Neutrophil (primary cell): ENCODE data around the gene LAPTM4A.

ENCODE experiments used
- H3K27ac ChIP-seq: fragments of 200-600 bp; sonication (generic); 2 replicates; pipeline ENCODE4 v1.5.1; 2016; ENCODE audit warnings: mild to moderate bottlenecking, moderate library complexity
- H3K27me3 ChIP-seq: fragments of 200-600 bp; sonication (generic); 2 replicates; pipeline ENCODE4 v1.6.0; 2016; ENCODE audit warnings: mild to moderate bottlenecking
- H3K36me3 ChIP-seq: fragments of 200-600 bp; sonication (generic); 2 replicates; pipeline ENCODE4 v1.5.1; 2017
- H3K4me1 ChIP-seq, 2 experiments: fragments of 200-600 bp in 1 of 2; sonication (generic) in 1 of 2; 1 replicate in 1 of 2; 2 replicates in 1 of 2; pipeline versions ENCODE4 v1.5.1 to v1.6.1; 2013 to 2016; ENCODE audit warnings: low read depth in 1 of 2, low read length in 1 of 2, mild to moderate bottlenecking in 1 of 2, moderate library complexity in 1 of 2; ENCODE audit not compliant: control insufficient read depth in 1 of 2, insufficient read depth in 1 of 2
- H3K4me3 ChIP-seq, 2 experiments: fragments of 200-600 bp in 1 of 2; sonication (generic) in 1 of 2; 1 replicate in 1 of 2; 2 replicates in 1 of 2; pipeline ENCODE4 v1.5.1; 2013 to 2016; ENCODE audit warnings: low read depth in 1 of 2, low read length in 1 of 2, mild to moderate bottlenecking in 1 of 2, moderate library complexity in 1 of 2
- H3K9me3 ChIP-seq: fragments of 200-600 bp; sonication (generic); 2 replicates; pipeline ENCODE4 v1.5.1; 2016
- CTCF ChIP-seq: fragments of 200-600 bp; sonication (generic); IDR thresholded peaks from 2 replicates; pipeline ENCODE4 v1.5.1; 2016; ENCODE audit warnings: antibody characterized with exemption

The LAPTM4A gene

GRCh38 chr2:20027260-20027677 lies 24.2 kb downstream of the LAPTM4A start:
- no peak for TF ChIP-seq CTCF
- Histone ChIP-seq H3K27me3 (no peaks in the 10 kb centered on the region), H3K4me3 (no peak overlapping the region), H3K4me1 (no peaks in the 10 kb centered on the region), H3K36me3 (peaks cover 47% of the 10 kb centered on the region), H3K27ac (no peak overlapping the region), H3K9me3 (no peaks in the 10 kb centered on the region)

DNA sequence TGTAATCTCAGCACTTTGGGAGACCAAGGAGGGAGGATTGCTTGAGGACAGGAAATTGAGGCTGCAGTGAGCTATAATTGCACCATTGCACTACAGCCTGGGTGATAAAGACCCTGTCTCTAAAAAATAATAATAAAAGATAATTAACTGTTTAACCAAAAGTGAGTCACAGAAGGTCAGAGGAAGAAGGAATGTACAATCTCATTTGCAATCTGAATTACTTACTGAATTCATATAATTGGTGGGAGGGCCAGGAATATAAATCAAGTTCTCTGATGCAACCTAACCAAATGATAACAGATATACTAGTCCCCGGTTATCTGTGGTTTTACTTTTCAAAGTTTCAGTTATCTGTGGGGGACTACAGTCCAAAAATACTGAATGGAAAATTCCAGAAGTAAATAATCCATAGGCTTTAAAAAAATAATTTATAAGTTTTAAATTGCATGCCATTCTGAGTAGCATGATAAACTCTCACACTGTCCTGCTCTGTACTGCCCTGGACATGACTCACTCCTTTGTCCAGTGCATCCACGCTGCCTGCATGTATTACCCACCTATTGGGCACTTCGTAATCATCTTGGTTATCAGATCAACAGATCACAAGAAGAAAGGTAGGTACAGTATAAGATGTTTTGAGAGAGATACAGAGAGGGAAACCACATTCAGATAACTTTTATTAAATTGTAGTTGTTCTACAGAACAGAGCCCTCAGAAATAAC lies 26.2 kb downstream of the LAPTM4A start:
- Histone ChIP-seq H3K27ac (no peak overlapping the region), H3K4me3 (no peak overlapping the region), H3K36me3 (peaks cover 29% of the 10 kb centered on the region), H3K9me3 (no peaks in the 10 kb centered on the region), H3K4me1 (no peaks in the 10 kb centered on the region), H3K27me3 (no peaks in the 10 kb centered on the region)
- TF ChIP-seq CTCF: no peak

GRCh38 chr2:20023688-20024087 lies 27.7 kb downstream of the LAPTM4A start:
- Histone ChIP-seq H3K27me3 (no peaks in the 10 kb centered on the region), H3K27ac (no peak overlapping the region), H3K9me3 (no peaks in the 10 kb centered on the region), H3K4me1 (no peaks in the 10 kb centered on the region), H3K4me3 (no peak overlapping the region), H3K36me3 (peaks cover 15% of the 10 kb centered on the region)
- TF ChIP-seq CTCF: no peak

- no peak for TF ChIP-seq CTCF
- no peak overlapping the region for H3K4me3 ChIP-seq
- H3K4me1 ChIP-seq: no peaks in the 10 kb centered on the region
- H3K27me3 ChIP-seq: no peaks in the 10 kb centered on the region
- no peaks in the 10 kb centered on the region for H3K36me3 ChIP-seq
- H3K9me3 ChIP-seq: no peaks in the 10 kb centered on the region
- no peak overlapping the region for H3K27ac ChIP-seq
Measured at GRCh38 chr2:20021405-20022009, 29.9 kb downstream of the LAPTM4A start.

GRCh38 chr2:20019747-20020146 lies 31.7 kb downstream of the LAPTM4A start:
- H3K36me3 ChIP-seq: no peaks in the 10 kb centered on the region
- H3K27me3 ChIP-seq: peaks cover 2% of the 10 kb centered on the region
- no peaks in the 10 kb centered on the region for H3K4me1 ChIP-seq
- no peak for TF ChIP-seq CTCF
- H3K27ac ChIP-seq: no peak overlapping the region
- no peak overlapping the region for H3K4me3 ChIP-seq
- H3K9me3 ChIP-seq: no peaks in the 10 kb centered on the region
